ENCODE results near the gene EGLN3.

GRCh38 chr14:33972583-33973081, 21.8 kb upstream of the EGLN3 start:
- no peak for TF ChIP-seq CTCF (IDR thresholded peaks at IDR 0.05; ENCODE audit: low read depth, low read length)
- no peak for TF ChIP-seq EZH2phosphoT487 (IDR thresholded peaks at IDR 0.05; ENCODE audit: low read depth)
